HUES6 (cell line): Measurements from ENCODE around the gene EMB.
"Not testable (repeated sequence)": the region's sequence is repeated elsewhere in the genome, so short reads cannot be mapped to it uniquely, and the experiment has no call there.

Experiments used
- H3K27ac ChIP-seq: 2 replicates; pipeline ENCODE4 v1.7.0; 2013; ENCODE audit warnings: low read depth, mild to moderate bottlenecking, low read length, inconsistent platforms
- H3K27me3 ChIP-seq: 2 replicates; pipeline ENCODE4 v1.6.1; 2013; ENCODE audit warnings: low read length; ENCODE audit not compliant: control insufficient read depth, insufficient read depth
- H3K36me3 ChIP-seq: 2 replicates; pipeline ENCODE4 v1.6.1; 2013; ENCODE audit warnings: low read length; ENCODE audit not compliant: control insufficient read depth, insufficient read depth
- H3K4me1 ChIP-seq: 2 replicates; pipeline ENCODE4 v1.6.1; 2013; ENCODE audit warnings: low read length; ENCODE audit not compliant: control insufficient read depth, insufficient read depth
- H3K4me3 ChIP-seq: 2 replicates; pipeline ENCODE4 v1.5.1; 2013; ENCODE audit warnings: low read depth, low read length
- H3K9ac ChIP-seq: one replicate; pipeline ENCODE4 v1.6.1; 2013; ENCODE audit warnings: mild to moderate bottlenecking, low read length
- H3K9me3 ChIP-seq: 2 replicates; pipeline ENCODE4 v1.6.1; 2013; ENCODE audit warnings: low read depth, low read length; ENCODE audit not compliant: control insufficient read depth, insufficient read depth

Gene EMB, protein sequence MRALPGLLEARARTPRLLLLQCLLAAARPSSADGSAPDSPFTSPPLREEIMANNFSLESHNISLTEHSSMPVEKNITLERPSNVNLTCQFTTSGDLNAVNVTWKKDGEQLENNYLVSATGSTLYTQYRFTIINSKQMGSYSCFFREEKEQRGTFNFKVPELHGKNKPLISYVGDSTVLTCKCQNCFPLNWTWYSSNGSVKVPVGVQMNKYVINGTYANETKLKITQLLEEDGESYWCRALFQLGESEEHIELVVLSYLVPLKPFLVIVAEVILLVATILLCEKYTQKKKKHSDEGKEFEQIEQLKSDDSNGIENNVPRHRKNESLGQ

DNA sequence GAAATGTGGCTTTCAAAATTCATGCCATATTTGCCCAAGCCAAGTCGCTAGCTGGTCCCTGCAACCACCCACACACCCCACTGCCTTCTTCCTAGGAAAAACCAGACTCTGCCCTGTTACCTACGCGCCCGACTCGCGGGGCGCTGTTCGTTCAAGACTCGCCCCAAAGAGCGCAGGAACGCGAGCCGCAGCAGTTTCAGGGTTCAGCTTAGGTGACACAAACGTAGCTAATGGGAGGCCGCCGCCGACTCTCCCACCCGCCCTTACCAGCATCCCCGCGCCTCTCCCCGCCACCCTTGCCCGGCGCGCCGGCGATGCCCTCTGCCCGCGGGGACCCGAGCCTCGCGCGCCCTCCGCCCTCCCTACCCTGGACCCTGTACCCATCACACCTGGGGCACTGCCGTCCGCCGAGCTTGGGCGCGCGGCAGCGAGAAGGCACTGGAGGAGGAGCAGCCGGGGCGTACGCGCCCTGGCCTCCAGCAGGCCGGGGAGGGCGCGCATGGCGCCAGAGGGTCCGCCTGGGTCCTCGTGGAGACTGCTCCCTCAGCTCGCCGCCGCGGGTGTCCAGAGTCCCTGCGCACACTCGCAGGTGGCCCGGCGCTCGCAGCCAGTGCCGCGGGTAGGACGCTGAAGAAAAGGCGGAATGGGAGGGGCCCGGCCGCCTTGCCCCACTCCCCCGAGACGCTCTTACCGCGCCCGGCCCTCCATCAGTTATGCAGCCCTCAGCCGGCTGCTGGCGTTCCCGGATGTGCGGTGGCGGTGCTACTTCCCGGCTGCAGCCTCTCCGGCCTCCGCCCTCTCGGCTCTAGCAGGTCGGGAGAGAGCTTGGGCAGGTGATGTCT is at the start of gene EMB:
EMB (minus strand) TSS at position 638 of the 842 bp plus-strand sequence; CDS start at position 501, 137 bp downstream.
- no peaks in the 10 kb centered on the region for H3K36me3 ChIP-seq
- no peaks in the 10 kb centered on the region for H3K27me3 ChIP-seq
- peak within 1 kb of the TSS; percentile 70 for H3K9ac ChIP-seq
- no peaks in the 10 kb centered on the region for H3K9me3 ChIP-seq
- H3K27ac ChIP-seq: no peak within 1 kb of the TSS
- no peaks in the 10 kb centered on the region; the same call in 1 of the 2 replicates for H3K4me1 ChIP-seq
- peak within 1 kb of the TSS; percentile 69 for H3K4me3 ChIP-seq

DNA sequence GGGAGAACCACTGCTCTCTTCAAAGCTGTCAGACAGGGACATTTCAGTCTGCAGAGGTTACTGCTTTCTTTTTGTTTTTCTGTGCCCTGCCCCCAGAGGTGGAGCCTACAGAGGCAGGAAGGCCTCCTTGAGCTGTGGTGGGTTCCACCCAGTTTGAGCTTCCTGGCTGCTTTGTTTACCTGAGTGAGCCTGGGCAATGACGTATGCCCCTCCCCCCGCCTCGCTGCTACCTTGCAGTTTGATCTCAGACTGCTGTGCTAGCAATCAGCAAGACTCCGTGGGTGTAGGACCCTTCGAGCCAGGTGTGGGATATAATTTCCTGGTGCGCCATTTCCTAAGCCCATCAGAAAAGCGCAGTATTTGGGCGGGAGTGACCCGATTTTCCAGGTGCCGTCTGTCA is 48.4 kb upstream of the EMB start:
- H3K9ac ChIP-seq, H3K27me3 ChIP-seq, H3K4me1 ChIP-seq, H3K36me3 ChIP-seq, H3K27ac ChIP-seq, H3K4me3 ChIP-seq: not testable (repeated sequence)
- H3K9me3 ChIP-seq: peaks cover 15% of the 10 kb centered on the region; the same call in 1 of the 2 replicates

DNA sequence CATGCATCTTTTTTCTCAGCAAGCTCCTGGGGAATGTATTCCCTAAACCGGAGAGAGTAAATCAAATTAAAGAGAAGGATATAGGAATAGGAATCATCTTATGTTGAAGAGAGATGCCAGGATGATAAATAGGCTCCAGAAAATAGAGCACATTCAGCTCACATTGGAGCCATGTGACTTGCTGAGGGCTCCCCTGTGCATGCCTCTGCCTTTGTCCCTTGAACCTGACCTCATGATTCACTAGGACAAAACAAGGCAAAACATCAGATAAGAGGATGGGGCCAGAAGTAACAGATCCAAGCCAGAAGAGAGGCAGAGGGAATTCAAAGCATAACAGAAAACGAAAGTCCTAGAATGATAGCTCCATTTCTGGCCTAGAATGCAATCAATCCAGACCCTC is 37.7 kb upstream of the EMB start:
- not testable (repeated sequence) for H3K27me3 ChIP-seq, H3K4me3 ChIP-seq, H3K27ac ChIP-seq, H3K9ac ChIP-seq, H3K4me1 ChIP-seq, H3K36me3 ChIP-seq
- H3K9me3 ChIP-seq: peaks cover 11% of the 10 kb centered on the region; the same call in 1 of the 2 replicates

DNA sequence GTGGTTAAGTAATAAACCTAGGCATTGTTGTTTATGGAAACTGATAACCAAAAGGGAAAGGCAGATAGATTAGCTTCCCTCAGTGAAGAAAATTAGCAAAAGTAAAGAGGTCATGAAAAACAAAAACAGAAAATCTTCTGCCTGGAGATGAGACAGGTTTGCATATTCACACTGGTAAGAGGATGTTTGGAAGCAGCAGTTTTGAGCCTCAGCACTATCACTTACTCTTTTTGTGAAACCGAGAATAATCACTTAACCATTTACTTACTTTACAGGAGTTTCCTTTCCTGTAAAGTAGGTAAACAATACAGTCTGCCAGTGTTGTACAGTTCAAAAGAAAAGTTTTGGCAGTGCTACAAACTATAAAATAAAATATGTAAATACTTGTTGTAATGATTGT is 35.5 kb upstream of the EMB start:
- H3K4me1 ChIP-seq: no peaks in the 10 kb centered on the region
- H3K36me3 ChIP-seq: no peaks in the 10 kb centered on the region
- H3K4me3 ChIP-seq: no peak overlapping the region
- no peaks in the 10 kb centered on the region for H3K27me3 ChIP-seq
- peaks cover 15% of the 10 kb centered on the region for H3K9me3 ChIP-seq
- no peak overlapping the region for H3K9ac ChIP-seq
- no peak overlapping the region for H3K27ac ChIP-seq

DNA sequence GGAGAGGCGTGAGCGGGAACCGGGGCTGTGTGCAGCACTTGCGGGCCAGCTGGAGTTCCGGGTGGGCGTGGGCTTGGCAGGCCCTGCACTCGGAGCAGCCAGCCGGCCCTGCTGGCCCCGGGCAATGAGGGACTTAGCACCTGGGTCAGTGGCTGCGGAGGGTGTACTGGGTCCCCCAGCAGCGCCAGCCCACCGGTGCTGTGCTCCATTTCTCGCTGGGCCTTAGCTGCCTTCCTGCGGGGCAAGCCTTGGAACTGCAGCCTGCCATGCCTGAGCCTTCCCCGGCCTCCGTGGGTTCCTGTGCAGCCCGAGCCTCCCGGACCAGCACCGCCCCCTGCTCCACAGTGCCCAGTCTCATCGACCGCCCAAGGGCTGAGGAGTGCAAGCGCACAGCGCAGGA is 23.9 kb upstream of the EMB start:
- not testable (repeated sequence) for H3K27ac ChIP-seq, H3K4me3 ChIP-seq, H3K4me1 ChIP-seq, H3K36me3 ChIP-seq, H3K9ac ChIP-seq, H3K27me3 ChIP-seq
- peaks cover 13% of the 10 kb centered on the region; the same call in 1 of the 2 replicates for H3K9me3 ChIP-seq

GRCh38 chr5:50463726-50464125 is 22.6 kb upstream of the EMB start:
- Histone ChIP-seq H3K36me3 (no peaks in the 10 kb centered on the region), H3K27ac (no peak overlapping the region), H3K4me3 (no peak overlapping the region), H3K9me3 (peaks cover 18% of the 10 kb centered on the region; the same call in 1 of the 2 replicates), H3K27me3 (no peaks in the 10 kb centered on the region), H3K9ac (no peak overlapping the region), H3K4me1 (no peaks in the 10 kb centered on the region)

- Histone ChIP-seq H3K4me3 (no peak overlapping the region), H3K27ac (no peak overlapping the region), H3K9me3 (peaks cover 18% of the 10 kb centered on the region; the same call in 1 of the 2 replicates), H3K4me1 (no peaks in the 10 kb centered on the region), H3K9ac (no peak overlapping the region), H3K36me3 (no peaks in the 10 kb centered on the region), H3K27me3 (no peaks in the 10 kb centered on the region)
Measured at GRCh38 chr5:50463047-50463446, 22.0 kb upstream of the EMB start.

DNA sequence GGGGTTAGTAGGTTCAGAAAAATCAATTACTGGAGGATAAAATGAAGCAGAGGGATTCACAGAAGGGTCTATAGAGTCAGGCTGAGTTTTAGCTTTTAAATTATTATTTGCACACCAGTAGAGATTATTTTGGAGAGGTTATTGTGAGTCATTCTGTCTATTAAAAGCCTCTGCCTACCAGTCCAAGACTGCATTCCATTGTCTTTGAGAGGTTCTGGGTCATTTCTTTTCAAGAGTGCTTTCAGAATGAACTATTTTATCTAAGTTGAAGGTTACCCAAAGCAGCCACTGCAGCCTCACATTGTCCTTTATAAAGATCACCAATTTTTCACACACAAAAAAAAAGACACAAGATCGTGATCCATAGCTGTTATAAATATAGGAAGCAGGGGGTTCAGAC is 21.5 kb upstream of the EMB start:
- H3K4me3 ChIP-seq, H3K27ac ChIP-seq, H3K4me1 ChIP-seq, H3K9ac ChIP-seq, H3K27me3 ChIP-seq, H3K36me3 ChIP-seq: not testable (repeated sequence)
- peaks cover 18% of the 10 kb centered on the region; the same call in 1 of the 2 replicates for H3K9me3 ChIP-seq

DNA sequence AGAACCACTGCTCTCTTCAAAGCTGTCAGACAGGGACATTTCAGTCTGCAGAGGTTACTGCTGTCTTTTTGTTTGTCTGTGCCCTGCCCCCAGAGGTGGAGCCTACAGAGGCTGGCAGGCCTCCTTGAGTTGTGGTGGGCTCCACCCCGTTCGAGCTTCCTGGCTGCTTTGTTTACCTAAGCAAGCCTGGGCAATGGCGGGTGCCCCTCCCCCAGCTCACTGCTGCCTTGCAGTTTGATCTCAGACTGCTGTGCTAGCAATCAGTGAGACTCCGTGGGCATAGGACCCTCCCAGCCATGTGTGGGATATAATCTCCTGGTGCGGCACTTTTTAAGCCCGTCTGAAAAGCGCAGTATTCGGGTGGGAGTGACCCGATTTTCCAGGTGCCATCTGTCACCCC is 17.3 kb upstream of the EMB start:
- not testable (repeated sequence) for H3K9ac ChIP-seq, H3K4me1 ChIP-seq, H3K36me3 ChIP-seq, H3K27ac ChIP-seq, H3K9me3 ChIP-seq, H3K4me3 ChIP-seq, H3K27me3 ChIP-seq

DNA sequence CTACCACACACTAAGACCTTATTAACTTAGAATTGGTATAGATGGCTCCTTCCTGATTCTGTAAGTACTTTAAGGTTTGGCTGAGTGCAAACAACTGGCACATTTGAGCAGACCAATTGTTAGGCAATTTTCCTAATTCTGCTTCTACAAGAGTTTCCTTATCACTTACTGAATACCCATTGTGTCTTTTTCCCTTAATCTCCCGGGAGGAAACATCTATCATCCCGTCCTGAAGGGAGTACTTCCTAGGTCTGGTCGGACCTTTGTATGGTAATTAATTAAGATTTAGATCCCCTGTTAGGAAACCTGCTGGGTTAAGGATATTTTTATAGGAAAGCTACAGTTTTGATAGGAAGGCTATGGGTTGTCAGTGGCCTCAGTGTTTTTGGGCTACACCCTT is 8.2 kb upstream of the EMB start:
- not testable (repeated sequence) for H3K9ac ChIP-seq, H3K27ac ChIP-seq, H3K36me3 ChIP-seq, H3K4me3 ChIP-seq, H3K9me3 ChIP-seq, H3K4me1 ChIP-seq, H3K27me3 ChIP-seq

- H3K4me3 ChIP-seq: no peak overlapping the region
- H3K9me3 ChIP-seq: 0 out of 2 replicates have a peak, but pooled peaks cover 3% of the 10 kb centered on the region
- H3K27ac ChIP-seq: no peak overlapping the region
- no peak overlapping the region for H3K9ac ChIP-seq
- no peaks in the 10 kb centered on the region for H3K27me3 ChIP-seq
- H3K36me3 ChIP-seq: no peaks in the 10 kb centered on the region
- no peaks in the 10 kb centered on the region for H3K4me1 ChIP-seq
Measured at GRCh38 chr5:50447941-50448340, 6.9 kb upstream of the EMB start.
